ENCODE data around the gene BCL11A. TPM values are rescaled to one million over a fixed set of nuclear protein-coding genes. Genes with fewer than 3 reads are reported as not detected.
A peak's percentile ranks its signal among the peaks of the same experiment; 100 is the strongest.

BCL11A gene
- total RNA-seq, 1 donor from 2014 or later: 1.6 TPM

GRCh38 chr2:60453872-60454271 is 99.6 kb downstream of the BCL11A start:
- intact Hi-C loops (cut with DNase I): no loop called here
- no peak for DNase-seq (ENCODE audit: low spot score)
- no peak for ATAC-seq

DNA sequence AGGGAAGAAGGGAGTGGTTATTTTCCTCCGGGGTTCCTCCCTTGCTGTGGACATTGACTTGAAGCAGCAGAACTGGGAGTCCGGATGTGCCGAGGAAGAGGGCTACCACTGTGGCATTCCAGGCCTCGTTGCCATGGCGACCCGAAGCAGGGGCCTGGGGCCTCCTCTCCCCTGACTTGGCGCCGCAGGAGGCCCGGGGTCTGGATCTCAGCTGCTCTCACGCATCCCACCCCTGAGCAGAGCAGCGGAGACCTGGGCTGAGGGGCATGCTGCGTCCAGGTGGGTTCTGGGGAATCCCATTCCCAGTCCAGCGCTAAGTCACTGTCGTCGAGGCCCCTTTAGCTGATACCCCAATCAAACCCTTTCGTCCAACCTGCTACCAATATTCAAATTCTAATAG is 100.2 kb downstream of the BCL11A start:
- DNase-seq (ENCODE audit: low spot score) (no peak), ATAC-seq (no peak)
- intact Hi-C loops (cut with DNase I): no loop called here

- intact Hi-C loops (cut with DNase I): no loop called here
- ATAC-seq (no peak), DNase-seq (ENCODE audit: low spot score) (no peak)
Measured at GRCh38 chr2:60450488-60450887, 103.0 kb downstream of the BCL11A start.

- DNase-seq (ENCODE audit: low spot score) (no peak), ATAC-seq (no peak)
- intact Hi-C loops (cut with DNase I): loop anchor here (5.0 kb wide), 1 partner anchor 531 kb away; no protein-coding TSS in a partner anchor
Measured at GRCh38 chr2:60447943-60448342, 105.5 kb downstream of the BCL11A start.

GRCh38 chr2:60446413-60447267 is 106.8 kb downstream of the BCL11A start:
- ATAC-seq (no peak), DNase-seq (ENCODE audit: low spot score) (no peak)
- intact Hi-C loops (cut with DNase I): loop anchor here (5.0 kb wide), 1 partner anchor 529 kb away; no protein-coding TSS in a partner anchor

- intact Hi-C loops (cut with DNase I): loop anchor here (5.0 kb wide), 1 partner anchor 528 kb away; no protein-coding TSS in a partner anchor
- no peak for DNase-seq (ENCODE audit: low spot score)
- ATAC-seq: no peak
Measured at GRCh38 chr2:60445684-60446179, 107.7 kb downstream of the BCL11A start.

GRCh38 chr2:60442608-60443007 is 110.8 kb downstream of the BCL11A start:
- DNase-seq (ENCODE audit: low spot score): no peak
- intact Hi-C loops (cut with DNase I): no loop called here
- ATAC-seq: no peak

- ATAC-seq: no peak
- DNase-seq (ENCODE audit: low spot score): no peak
- intact Hi-C loops (cut with DNase I): no loop called here
Measured at GRCh38 chr2:60441800-60442199, 111.7 kb downstream of the BCL11A start.

- ATAC-seq: no peak
- DNase-seq (ENCODE audit: low spot score): no peak
- intact Hi-C loops (cut with DNase I): no loop called here
Measured at GRCh38 chr2:60440767-60441163, 112.7 kb downstream of the BCL11A start.

- DNase-seq (ENCODE audit: low spot score): no peak
Measured at GRCh38 chr2:60440079-60440766, 113.2 kb downstream of the BCL11A start.

DNA sequence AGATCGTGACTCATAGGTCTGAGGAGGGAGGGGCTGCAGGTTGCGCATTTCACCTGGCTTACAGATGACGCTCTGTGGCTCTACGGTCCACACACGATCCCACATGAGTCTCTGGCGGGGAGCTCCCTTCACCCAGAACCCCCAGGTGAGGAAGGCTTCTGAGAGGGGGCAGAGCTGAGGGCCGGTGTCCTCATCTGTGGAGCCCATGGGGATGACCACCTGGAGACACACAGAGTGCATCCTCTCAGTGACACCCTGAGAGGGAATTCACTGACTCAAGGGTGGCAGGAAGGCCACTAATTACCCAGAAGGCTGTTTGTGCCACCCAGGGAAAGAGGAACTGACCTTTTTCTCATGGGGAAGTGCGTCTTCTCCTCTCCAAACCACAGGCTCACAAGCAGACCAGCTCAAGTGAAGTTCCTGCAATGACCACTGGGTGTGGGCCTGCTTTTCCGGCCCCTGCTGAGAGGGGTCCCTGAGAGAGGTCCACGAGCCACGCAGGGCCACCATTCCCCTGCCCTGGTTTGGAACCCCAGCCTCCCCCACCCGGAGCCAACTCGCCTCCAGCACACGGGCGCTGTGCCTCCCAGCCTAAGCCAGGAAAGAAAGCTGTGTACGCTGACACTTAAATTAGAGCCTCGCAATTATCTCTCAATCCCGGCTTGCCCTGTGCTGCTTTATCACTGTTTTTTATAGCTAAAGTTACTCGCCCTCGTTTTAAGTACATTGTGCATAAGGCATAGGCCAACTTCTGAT is 114.1 kb downstream of the BCL11A start:
- intact Hi-C loops (cut with DNase I): no loop called here
- ATAC-seq (peak; percentile 85), DNase-seq (ENCODE audit: low spot score) (peak; percentile 57)

More at GRCh38 chr2:60440079-60440766, 113.2 kb downstream of the BCL11A start:
- ATAC-seq: no peak
- intact Hi-C loops (cut with DNase I): no loop called here

DNA sequence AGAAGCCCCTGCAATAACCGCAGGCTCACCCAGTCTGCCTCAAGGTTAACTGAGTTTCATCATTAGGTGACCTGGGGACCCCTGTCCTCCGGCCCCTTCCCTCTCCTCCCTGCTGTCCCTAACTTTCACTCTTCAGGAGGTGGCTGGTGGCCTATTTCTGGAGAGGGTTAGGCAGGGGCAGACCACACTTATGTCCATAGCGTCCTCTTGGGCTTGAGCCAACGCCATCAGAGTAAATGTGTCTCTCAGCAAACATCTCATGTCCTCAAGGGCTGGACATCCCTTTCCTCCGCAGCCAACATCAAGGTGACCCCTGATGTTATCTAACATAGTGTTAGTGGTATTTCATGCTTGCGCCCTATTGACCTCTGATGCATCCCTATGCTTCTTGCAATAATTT is 114.8 kb downstream of the BCL11A start:
- no peak for DNase-seq (ENCODE audit: low spot score)
- no peak for ATAC-seq
- intact Hi-C loops (cut with DNase I): no loop called here

GRCh38 chr2:60438131-60438530 is 115.3 kb downstream of the BCL11A start:
- intact Hi-C loops (cut with DNase I): no loop called here
- DNase-seq (ENCODE audit: low spot score): no peak
- ATAC-seq: no peak

DNA sequence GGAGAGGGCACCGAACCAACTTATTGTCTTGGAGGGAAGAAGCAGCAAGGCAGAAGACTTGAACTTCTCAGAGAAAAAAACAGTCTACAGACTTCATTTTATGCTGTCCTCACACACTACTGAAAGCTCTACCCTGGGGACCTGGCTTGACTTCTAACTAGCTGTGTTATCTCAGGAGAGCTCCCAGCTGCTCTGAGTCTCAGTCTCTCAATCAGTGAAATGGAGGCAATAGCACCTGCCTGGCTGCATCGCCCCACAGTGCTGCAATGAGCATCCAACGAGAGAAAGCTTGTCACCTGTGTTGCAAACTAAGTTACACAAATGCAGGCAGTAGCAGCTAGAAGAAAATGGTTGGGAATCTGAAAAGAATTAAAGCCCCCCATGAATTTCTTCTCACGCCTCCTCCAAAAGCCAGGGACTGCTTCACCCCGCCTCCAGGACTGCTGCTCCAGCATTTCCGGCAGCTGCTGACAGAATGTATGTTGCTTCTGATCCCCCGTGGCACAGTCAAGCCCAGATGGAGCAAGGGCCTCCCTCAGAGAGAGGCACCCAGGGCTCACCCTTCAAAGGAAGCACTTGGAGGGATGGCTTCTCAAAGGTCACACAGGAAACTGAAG is 116.3 kb downstream of the BCL11A start:
- no peak for ATAC-seq
- intact Hi-C loops (cut with DNase I): no loop called here

DNA sequence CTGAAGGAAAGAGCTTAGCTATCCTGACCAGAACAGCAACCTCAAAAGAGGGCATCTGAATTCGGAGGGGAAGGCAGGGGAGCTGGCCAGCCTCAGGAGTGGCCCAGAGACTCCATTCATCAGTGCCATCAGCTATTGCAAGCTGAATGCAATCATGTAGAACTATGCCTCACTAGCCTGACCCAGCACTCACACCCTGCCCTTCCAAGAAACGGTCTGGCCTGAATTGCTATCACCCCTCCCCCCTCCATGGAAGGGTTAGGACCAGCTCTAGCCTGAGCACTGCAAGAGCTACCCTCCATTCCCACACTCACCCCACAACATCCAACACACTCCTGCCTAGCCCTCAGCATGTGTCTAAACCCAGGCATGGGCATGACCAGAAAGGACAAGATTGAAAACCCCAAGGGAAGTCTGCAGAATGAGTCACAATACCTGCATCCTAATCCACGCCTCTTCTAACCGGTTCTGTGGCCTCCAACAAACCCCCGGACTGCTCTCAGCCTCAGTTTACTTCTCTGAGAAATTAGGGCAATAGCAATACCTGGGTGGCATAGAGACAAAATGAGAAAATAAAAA is 120.3 kb downstream of the BCL11A start:
- no peak for DNase-seq (ENCODE audit: low spot score)
- intact Hi-C loops (cut with DNase I): no loop called here
- peak; percentile 30 for ATAC-seq

More for the DNA sequence above, 116.3 kb downstream of the BCL11A start:
- DNase-seq (ENCODE audit: low spot score): no peak

DNA sequence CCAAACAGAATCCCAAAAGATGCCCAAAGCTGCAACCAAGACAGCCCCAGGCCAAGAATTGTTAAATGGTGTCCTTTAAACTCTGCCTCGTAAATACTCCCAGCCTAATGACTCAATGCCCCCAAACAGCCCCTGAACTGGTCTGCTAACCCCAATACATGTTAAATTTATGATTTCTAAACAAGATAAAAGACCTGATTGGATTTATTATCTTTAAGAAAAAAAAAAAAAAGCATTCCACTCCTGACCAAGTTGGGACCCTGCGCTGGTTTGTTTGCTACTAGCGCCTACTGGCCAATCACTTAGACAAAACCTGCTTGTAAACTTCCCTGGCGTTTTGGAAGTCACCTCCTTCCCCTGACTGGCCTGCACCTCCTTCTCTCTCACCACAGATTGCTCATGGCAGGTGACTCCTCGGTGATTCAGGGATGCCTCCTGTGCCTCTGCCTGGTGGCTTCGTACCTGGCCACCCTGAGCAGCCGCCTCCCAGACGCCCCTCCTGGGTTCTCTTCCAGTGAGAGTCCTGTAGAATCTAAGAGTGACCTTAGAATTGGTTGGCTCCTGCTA is 121.3 kb downstream of the BCL11A start:
- intact Hi-C loops (cut with DNase I): no loop called here
- DNase-seq (ENCODE audit: low spot score): no peak
- no peak for ATAC-seq

- ATAC-seq (no peak), DNase-seq (ENCODE audit: low spot score) (no peak)
- intact Hi-C loops (cut with DNase I): no loop called here
Measured at GRCh38 chr2:60429681-60430080, 123.8 kb downstream of the BCL11A start.

GRCh38 chr2:60426880-60427279 is 126.6 kb downstream of the BCL11A start:
- intact Hi-C loops (cut with DNase I): no loop called here
- no peak for ATAC-seq
- DNase-seq (ENCODE audit: low spot score): no peak
